ENCODE measurements around the gene PLCB1.
A peak's percentile ranks its signal among the peaks of the same experiment; 100 is the strongest.

The PLCB1 gene

DNA sequence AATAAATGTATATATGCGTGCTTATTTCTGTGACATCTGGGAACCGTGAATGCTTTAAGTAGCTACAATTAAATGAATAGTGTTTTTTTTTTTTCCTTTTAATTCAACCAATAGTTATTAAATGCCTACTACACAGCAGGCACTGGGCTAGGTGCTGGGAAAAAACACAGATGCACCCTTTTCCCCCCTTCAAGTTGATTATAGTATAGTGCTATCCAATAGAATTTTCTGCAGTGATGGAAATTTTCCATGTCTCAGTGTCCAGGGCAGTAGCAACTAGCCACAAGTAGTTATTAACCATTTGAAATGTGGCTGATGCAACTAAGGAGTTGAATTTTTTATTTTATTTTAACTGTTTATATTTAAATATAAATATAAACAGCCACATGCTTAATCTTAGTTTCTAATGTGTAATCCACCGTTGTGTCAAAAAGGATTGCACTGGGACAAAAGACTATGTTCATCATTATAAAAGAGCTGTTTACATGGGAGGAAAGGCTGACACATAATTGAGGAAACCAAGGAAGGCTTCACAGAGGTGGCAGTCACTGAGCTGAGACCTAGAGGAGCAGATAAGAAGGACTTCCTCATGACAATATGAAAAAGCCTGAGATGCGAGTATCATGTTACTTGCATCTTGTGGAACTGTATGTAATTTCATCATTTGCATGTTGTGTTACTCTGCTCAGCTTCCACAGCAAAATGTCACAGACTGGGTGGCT, 675.6 kb downstream of the PLCB1 start:
- Histone ChIP-seq H3K27ac (ENCODE audit: insufficient read depth in 1 of 2, low read depth in 1 of 2, low read length in 2 of 2, poor library complexity in 1 of 2, severe bottlenecking in 2 of 2) (no peak overlapping the region), H3K27me3 (replicated peaks in 2 of 5; ENCODE audit: control insufficient read depth in 4 of 5, insufficient read depth in 5 of 5, low read length in 4 of 5) (no peaks in the 10 kb centered on the region), H3K4me3 (ENCODE audit: control insufficient read depth in 1 of 7, extremely low read depth in 1 of 7, insufficient read depth in 4 of 7, low read depth in 2 of 7, low read length in 6 of 7) (no peak overlapping the region), H3K36me3 (ENCODE audit: control insufficient read depth in 4 of 4, insufficient read depth in 4 of 4, low read length in 3 of 4) (peaks cover 0 to 4% (median 1%) of the 10 kb centered on the region in 4 experiments), H3K9me3 (ENCODE audit: control extremely low read depth in 1 of 5, control insufficient read depth in 4 of 5, insufficient read depth in 2 of 5, low read depth in 1 of 5, low read length in 4 of 5) (no peaks in the 10 kb centered on the region), H3K4me1 (ENCODE audit: control extremely low read depth in 1 of 4, control insufficient read depth in 4 of 4, insufficient read depth in 4 of 4, low read length in 3 of 4) (peaks cover 0 to 26% (median 16%) of the 10 kb centered on the region in 4 experiments)
- CTCF ChIA-PET = interaction anchor here (1.8 kb wide), 1 partner anchor 552 kb away, joined by 4 read pairs; no protein-coding TSS in a partner anchor
- POLR2A ChIA-PET = no interaction called here
- 71% methylated on average over 1 of the region's 4 CpGs for WGBS (ENCODE audit: insufficient coverage)
- peak in 2 of 3 donors; percentile 14 to 31 for DNase-seq

DNA sequence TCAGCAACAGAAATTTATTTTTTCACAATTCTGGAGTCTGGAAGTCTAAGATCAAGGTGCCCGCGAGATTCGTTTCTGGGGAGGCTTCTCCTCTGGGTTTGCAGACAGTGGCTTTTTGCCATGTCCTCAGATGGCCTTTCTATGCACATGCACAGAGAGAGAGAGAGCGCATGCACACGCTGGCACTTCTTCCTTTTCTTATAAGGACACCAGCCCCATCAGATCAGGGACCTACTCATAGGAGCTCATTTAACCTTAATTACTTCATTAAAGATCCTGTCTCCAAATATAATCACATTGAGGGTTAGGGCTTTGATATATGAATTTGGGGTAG, 676.1 kb downstream of the PLCB1 start:
- ChIA-PET POLR2A (no interaction called here), CTCF (interaction anchor here (1.8 kb wide), 1 partner anchor 552 kb away, joined by 4 read pairs; no protein-coding TSS in a partner anchor)
- Histone ChIP-seq H3K36me3 (ENCODE audit: control insufficient read depth in 4 of 4, insufficient read depth in 4 of 4, low read length in 3 of 4) (peaks cover 0 to 4% (median 1%) of the 10 kb centered on the region in 4 experiments), H3K9me3 (ENCODE audit: control extremely low read depth in 1 of 5, control insufficient read depth in 4 of 5, insufficient read depth in 2 of 5, low read depth in 1 of 5, low read length in 4 of 5) (no peaks in the 10 kb centered on the region), H3K27me3 (replicated peaks in 2 of 5; ENCODE audit: control insufficient read depth in 4 of 5, insufficient read depth in 5 of 5, low read length in 4 of 5) (no peaks in the 10 kb centered on the region), H3K4me3 (ENCODE audit: control insufficient read depth in 1 of 7, extremely low read depth in 1 of 7, insufficient read depth in 4 of 7, low read depth in 2 of 7, low read length in 6 of 7) (no peak overlapping the region), H3K27ac (ENCODE audit: insufficient read depth in 1 of 2, low read depth in 1 of 2, low read length in 2 of 2, poor library complexity in 1 of 2, severe bottlenecking in 2 of 2) (no peak overlapping the region), H3K4me1 (ENCODE audit: control extremely low read depth in 1 of 4, control insufficient read depth in 4 of 4, insufficient read depth in 4 of 4, low read length in 3 of 4) (peaks cover 0 to 31% (median 21%) of the 10 kb centered on the region in 4 experiments)
- WGBS (ENCODE audit: insufficient coverage) = 59% methylated on average over 3 of the region's 5 CpGs
- DNase-seq = peak in 2 of 3 donors; percentile 13 to 49

DNA sequence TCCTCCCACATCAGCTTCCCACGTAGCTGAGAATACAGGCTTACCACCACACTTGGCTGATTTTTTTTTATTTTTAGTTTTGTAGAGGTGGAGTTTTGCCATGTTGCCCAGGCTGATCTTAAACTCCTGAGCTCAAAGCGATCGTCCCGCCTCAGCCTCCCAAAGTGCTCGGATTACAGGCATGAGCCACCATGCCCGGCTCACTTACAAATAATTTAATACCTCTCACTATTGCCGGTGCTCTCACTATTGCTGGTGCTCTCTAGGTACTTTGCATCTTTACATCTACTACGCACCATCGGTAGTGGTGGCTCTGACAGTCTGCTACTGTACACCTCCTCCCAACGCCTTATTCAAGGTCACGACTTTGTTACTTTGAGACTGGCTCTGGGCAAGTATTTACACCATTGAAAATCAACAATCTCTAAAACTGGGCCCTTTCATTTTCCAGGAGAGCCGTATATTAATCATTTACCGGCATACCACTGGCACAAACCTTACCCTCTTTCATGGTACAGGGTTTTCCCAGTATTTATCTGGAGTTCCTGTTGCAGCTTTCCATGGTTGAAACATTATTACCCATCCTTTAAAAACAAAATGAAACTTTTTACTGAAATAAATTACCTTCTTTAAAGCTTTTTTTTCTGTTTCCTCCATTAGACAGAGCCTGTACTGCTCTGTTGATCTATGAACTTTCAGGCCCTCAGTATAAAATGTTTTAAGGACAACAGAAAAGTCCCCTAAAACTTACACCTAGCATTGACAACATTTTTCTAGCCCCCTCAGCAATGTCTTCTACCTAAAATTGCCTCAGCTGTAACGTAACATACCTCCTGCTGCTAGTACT, 677.3 kb downstream of the PLCB1 start:
- H3K9me3 ChIP-seq (ENCODE audit: control extremely low read depth in 1 of 5, control insufficient read depth in 4 of 5, insufficient read depth in 2 of 5, low read depth in 1 of 5, low read length in 4 of 5) = no peaks in the 10 kb centered on the region
- peaks cover 0 to 2% (median 0%) of the 10 kb centered on the region in 4 experiments for H3K36me3 ChIP-seq (ENCODE audit: control insufficient read depth in 4 of 4, insufficient read depth in 4 of 4, low read length in 3 of 4)
- no peaks in the 10 kb centered on the region for H3K27me3 ChIP-seq (replicated peaks in 2 of 5; ENCODE audit: control insufficient read depth in 4 of 5, insufficient read depth in 5 of 5, low read length in 4 of 5)
- H3K4me3 ChIP-seq (ENCODE audit: control insufficient read depth in 1 of 7, extremely low read depth in 1 of 7, insufficient read depth in 4 of 7, low read depth in 2 of 7, low read length in 6 of 7) = no peak overlapping the region
- H3K4me1 ChIP-seq (ENCODE audit: control extremely low read depth in 1 of 4, control insufficient read depth in 4 of 4, insufficient read depth in 4 of 4, low read length in 3 of 4) = peaks cover 0 to 31% (median 22%) of the 10 kb centered on the region in 4 experiments
- no peak overlapping the region for H3K27ac ChIP-seq (ENCODE audit: insufficient read depth in 1 of 2, low read depth in 1 of 2, low read length in 2 of 2, poor library complexity in 1 of 2, severe bottlenecking in 2 of 2)
- POLR2A ChIA-PET = no interaction called here
- 89% methylated on average over 8 of the region's 14 CpGs for WGBS (ENCODE audit: insufficient coverage)
- CTCF ChIA-PET = interaction anchor here (1.8 kb wide), 1 partner anchor 551 kb away, joined by 4 read pairs; no protein-coding TSS in a partner anchor
- DNase-seq = no peak

DNA sequence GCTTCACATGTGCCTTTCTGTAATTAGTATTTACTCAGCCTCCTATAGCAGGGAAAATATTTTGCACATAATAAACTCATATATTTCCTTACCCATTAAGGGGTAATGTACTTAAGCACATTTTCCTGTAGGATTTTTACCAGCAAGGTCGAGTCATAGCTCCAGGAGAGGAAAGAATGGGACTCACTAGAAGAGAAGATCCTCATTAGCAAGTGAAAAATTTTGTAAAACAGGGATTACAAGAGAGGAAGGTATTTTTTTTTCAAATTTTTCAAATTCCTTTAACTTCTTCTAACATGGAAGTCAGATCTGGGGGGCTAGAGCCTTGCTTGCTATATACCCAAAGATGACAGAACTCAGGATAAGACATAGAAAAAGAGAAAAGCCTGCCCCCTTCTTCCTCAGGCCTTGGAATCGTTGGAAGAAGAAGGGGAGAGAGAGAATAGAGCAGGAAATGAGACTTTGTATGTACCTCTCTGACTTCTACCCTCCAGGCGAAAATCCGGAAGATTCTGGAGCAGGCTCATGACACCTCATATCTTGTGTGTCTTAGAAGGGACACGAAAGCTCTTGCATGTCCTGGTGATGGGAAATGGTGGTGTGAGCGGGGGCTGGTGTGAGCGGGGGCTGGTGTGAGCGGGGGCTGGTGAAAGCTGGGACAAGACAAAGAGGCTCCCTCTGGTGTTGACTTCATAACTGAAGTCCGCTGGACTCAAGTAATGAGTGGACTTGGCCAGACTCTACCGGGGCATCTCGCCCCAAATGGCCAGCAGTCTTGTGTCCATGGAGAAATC, 679.9 kb downstream of the PLCB1 start:
- Histone ChIP-seq H3K27ac (ENCODE audit: insufficient read depth in 1 of 2, low read depth in 1 of 2, low read length in 2 of 2, poor library complexity in 1 of 2, severe bottlenecking in 2 of 2) (no peak overlapping the region), H3K4me3 (ENCODE audit: control insufficient read depth in 1 of 7, extremely low read depth in 1 of 7, insufficient read depth in 4 of 7, low read depth in 2 of 7, low read length in 6 of 7) (no peak overlapping the region), H3K36me3 (ENCODE audit: control insufficient read depth in 4 of 4, insufficient read depth in 4 of 4, low read length in 3 of 4) (peaks cover 0 to 4% (median 0%) of the 10 kb centered on the region in 4 experiments), H3K9me3 (ENCODE audit: control extremely low read depth in 1 of 5, control insufficient read depth in 4 of 5, insufficient read depth in 2 of 5, low read depth in 1 of 5, low read length in 4 of 5) (no peaks in the 10 kb centered on the region), H3K27me3 (replicated peaks in 2 of 5; ENCODE audit: control insufficient read depth in 4 of 5, insufficient read depth in 5 of 5, low read length in 4 of 5) (no peaks in the 10 kb centered on the region), H3K4me1 (ENCODE audit: control extremely low read depth in 1 of 4, control insufficient read depth in 4 of 4, insufficient read depth in 4 of 4, low read length in 3 of 4) (peaks cover 0 to 24% (median 15%) of the 10 kb centered on the region in 4 experiments)
- WGBS (ENCODE audit: insufficient coverage) = 100% methylated on average over 4 of the region's 11 CpGs
- ChIA-PET POLR2A (no interaction called here), CTCF (interaction anchor here (1.1 to 1.6 kb wide), 2 partner anchors 10 to 20 kb away, joined by 3 read pairs; no protein-coding TSS in a partner anchor)
- DNase-seq = no peak

DNA sequence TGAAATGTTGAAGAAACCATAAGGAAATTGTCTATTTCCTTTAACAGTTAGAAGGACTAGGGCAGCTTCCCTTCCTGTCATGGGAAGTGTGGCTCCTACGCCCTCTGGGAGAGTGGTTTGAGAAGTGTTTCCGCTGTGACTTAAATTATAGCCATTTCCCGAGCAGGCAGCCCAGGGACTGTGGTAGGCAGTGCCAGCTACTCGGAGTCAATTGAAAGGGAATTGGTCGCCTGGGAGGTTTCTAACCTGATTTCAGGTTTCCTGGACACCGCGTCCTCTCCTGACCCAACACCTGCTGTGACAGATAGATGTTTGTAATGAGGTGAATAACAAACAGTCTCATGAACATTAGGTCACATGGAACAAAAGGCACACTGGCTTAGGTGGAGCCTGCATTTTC, 680.8 kb downstream of the PLCB1 start:
- POLR2A ChIA-PET = no interaction called here
- no peaks in the 10 kb centered on the region for H3K9me3 ChIP-seq (ENCODE audit: control extremely low read depth in 1 of 5, control insufficient read depth in 4 of 5, insufficient read depth in 2 of 5, low read depth in 1 of 5, low read length in 4 of 5)
- H3K27me3 ChIP-seq (replicated peaks in 2 of 5; ENCODE audit: control insufficient read depth in 4 of 5, insufficient read depth in 5 of 5, low read length in 4 of 5) = no peaks in the 10 kb centered on the region
- no peak overlapping the region for H3K27ac ChIP-seq (ENCODE audit: insufficient read depth in 1 of 2, low read depth in 1 of 2, low read length in 2 of 2, poor library complexity in 1 of 2, severe bottlenecking in 2 of 2)
- DNase-seq = peak; percentile 15 to 44 (median 17)
- peak overlapping the region in 2 of 7 experiments; percentile 2 to 32 for H3K4me3 ChIP-seq (ENCODE audit: control insufficient read depth in 1 of 7, extremely low read depth in 1 of 7, insufficient read depth in 4 of 7, low read depth in 2 of 7, low read length in 6 of 7)
- WGBS (ENCODE audit: insufficient coverage) = 6% methylated on average over 4 of the region's 7 CpGs
- peaks cover 0 to 20% (median 15%) of the 10 kb centered on the region in 4 experiments for H3K4me1 ChIP-seq (ENCODE audit: control extremely low read depth in 1 of 4, control insufficient read depth in 4 of 4, insufficient read depth in 4 of 4, low read length in 3 of 4)
- peaks cover 0 to 3% (median 0%) of the 10 kb centered on the region in 4 experiments for H3K36me3 ChIP-seq (ENCODE audit: control insufficient read depth in 4 of 4, insufficient read depth in 4 of 4, low read length in 3 of 4)
- CTCF ChIA-PET = interaction anchor here (1.1 to 1.6 kb wide), 3 partner anchors 11 to 55 kb away, joined by 3 to 4 read pairs (median 3); no protein-coding TSS in a partner anchor

DNA sequence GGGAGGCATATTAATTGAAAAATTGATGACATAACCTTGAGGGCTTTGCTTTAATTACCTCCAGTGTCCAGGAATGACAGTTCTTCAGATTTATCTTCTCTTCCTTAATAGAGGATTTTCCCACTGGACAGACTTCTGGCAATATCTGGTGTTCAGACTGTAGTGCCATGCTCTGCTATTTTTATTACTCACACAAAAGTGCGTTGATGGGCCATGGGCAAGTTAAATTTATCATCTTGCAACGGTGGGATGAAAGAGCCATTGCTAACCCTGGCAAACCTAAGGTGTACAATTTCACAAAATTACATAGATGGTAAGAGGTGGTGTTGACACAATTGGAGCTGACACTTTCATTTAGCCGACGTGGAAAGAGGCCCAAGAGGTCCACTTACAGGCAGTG, 683.1 kb downstream of the PLCB1 start:
- POLR2A ChIA-PET = no interaction called here
- H3K4me3 ChIP-seq (ENCODE audit: control insufficient read depth in 1 of 7, extremely low read depth in 1 of 7, insufficient read depth in 4 of 7, low read depth in 2 of 7, low read length in 6 of 7) = no peak overlapping the region
- H3K9me3 ChIP-seq (ENCODE audit: control extremely low read depth in 1 of 5, control insufficient read depth in 4 of 5, insufficient read depth in 2 of 5, low read depth in 1 of 5, low read length in 4 of 5) = peaks cover 0 to 4% (median 0%) of the 10 kb centered on the region in 5 experiments
- CTCF ChIA-PET = no interaction called here
- 91% methylated on average over 4 of the region's 4 CpGs for WGBS (ENCODE audit: insufficient coverage)
- H3K27me3 ChIP-seq (replicated peaks in 2 of 5; ENCODE audit: control insufficient read depth in 4 of 5, insufficient read depth in 5 of 5, low read length in 4 of 5) = no peaks in the 10 kb centered on the region
- DNase-seq = no peak
- peaks cover 0 to 16% (median 14%) of the 10 kb centered on the region in 4 experiments for H3K4me1 ChIP-seq (ENCODE audit: control extremely low read depth in 1 of 4, control insufficient read depth in 4 of 4, insufficient read depth in 4 of 4, low read length in 3 of 4)
- H3K27ac ChIP-seq (ENCODE audit: insufficient read depth in 1 of 2, low read depth in 1 of 2, low read length in 2 of 2, poor library complexity in 1 of 2, severe bottlenecking in 2 of 2) = no peak overlapping the region
- H3K36me3 ChIP-seq (ENCODE audit: control insufficient read depth in 4 of 4, insufficient read depth in 4 of 4, low read length in 3 of 4) = peaks cover 0 to 4% (median under 1%) of the 10 kb centered on the region in 4 experiments

All from common myeloid progenitor, CD34-positive (primary cell).